ENCODE data around the gene SZRD1.

The SZRD1 gene

GRCh38 chr1:16447641-16448040 is 80.6 kb downstream of the SZRD1 start:
- DNase-seq (ENCODE audit: low spot score) = no peak
- in situ Hi-C loops (cut with MboI; ENCODE audit: low sequenced_read_pairs, unreplicated experiment) = no loop called here
- TF ChIP-seq CTCF (IDR thresholded peaks at IDR 0.05; ENCODE audit: borderline replicate concordance, control extremely low read depth, extremely low read depth, insufficient read depth, missing control alignments) = no peak

All from GM13976 (cell line).